K562 (cell line): ENCODE data around the gene ZNF791. TPM values are rescaled to one million over a fixed set of nuclear protein-coding genes. Genes with fewer than 3 reads are reported as not detected.

ENCODE experiments used
- ATAC-seq: fragments of 200-7000 bp; cut with Tn5 transposase; 3 replicates; pipeline ENCODE4 v1.9.1; 2020; ENCODE audit warnings: moderate library complexity
- BruUV-seq: library from RNA; stranded (reverse); fragments of 400-500 nt; replicated peaks from 2 replicates; lab custom pipeline; 2021; lab: Mats Ljungman, UMichigan
- CTCF ChIA-PET: fragments of 300-600 bp; formaldehyde crosslinking; extraction: SDS; loops from one replicate; lab custom pipeline; 2021; ENCODE audit warnings: low intra/inter-chr PET ratio; lab: Yijun Ruan, JAX
- POLR2A ChIA-PET: fragments of 300-600, 350-650 bp; sonication (Branson Sonifier 250); formaldehyde crosslinking; extraction: SDS; loops from one replicate; lab custom pipeline; 2021; ENCODE audit warnings: antibody characterized with exemption, inconsistent platforms; lab: Yijun Ruan, JAX
- DNase-seq, 4 experiments: peaks; one replicate each; pipeline versions ENCODE4 v3.0.0 to v3.0.0-alpha.2; 2011 to 2018; ENCODE audit warnings: low spot score in 3 of 4, mixed read lengths in 3 of 4; ENCODE audit errors: extremely low read depth in 1 of 4
- FAIRE-seq: peaks from 2 replicates; lab custom pipeline; 2011; peaks lifted over from hg19 to GRCh38; lab: Jason Lieb, UNC
- H2AFZ ChIP-seq: 2 replicates; pipeline ENCODE4 v1.6.0; 2011; ENCODE audit warnings: low read depth, low read length, control low read depth, inconsistent platforms
- H3K27ac ChIP-seq: fragments of 200-600 bp; 3 replicates; pipeline ENCODE4 v1.8.0; 2011; ENCODE audit warnings: low read depth, mild to moderate bottlenecking, control low read depth, inconsistent platforms, low read length, moderate library complexity, mixed read lengths; ENCODE audit errors: extremely low read depth
- H3K27me3 ChIP-seq, 2 experiments: fragments of 300-600 bp in 1 of 2; 2 replicates in 1 of 2; 3 replicates in 1 of 2; pipeline versions ENCODE4 v1.6.0 to v1.8.0; 2011; ENCODE audit warnings: inconsistent platforms in 2 of 2, low read length in 2 of 2, mild to moderate bottlenecking in 1 of 2, mixed read lengths in 1 of 2, moderate library complexity in 1 of 2; ENCODE audit not compliant: control insufficient read depth in 2 of 2, insufficient read depth in 2 of 2
- H3K36me3 ChIP-seq: fragments of 300-600 bp; 3 replicates; pipeline ENCODE4 v1.8.0; 2011; ENCODE audit warnings: mild to moderate bottlenecking, low read length, inconsistent platforms; ENCODE audit not compliant: control insufficient read depth, insufficient read depth
- H3K4me1 ChIP-seq, 2 experiments: fragments of 200-600 bp in 1 of 2; replicated peaks in 1 of 2; 2 replicates in 1 of 2; 3 replicates in 1 of 2; pipeline versions ENCODE4 v1.5.1 to v1.8.0; 2011; ENCODE audit warnings: inconsistent platforms in 2 of 2, low read length in 2 of 2, mild to moderate bottlenecking in 1 of 2, mixed read lengths in 1 of 2, moderate library complexity in 1 of 2; ENCODE audit not compliant: control insufficient read depth in 2 of 2, insufficient read depth in 2 of 2
- H3K4me2 ChIP-seq: 2 replicates; pipeline ENCODE4 v1.6.1; 2011; ENCODE audit warnings: low read length, control low read depth, inconsistent platforms, mixed read lengths; ENCODE audit not compliant: insufficient read depth
- H3K4me3 ChIP-seq: fragments of 200-600 bp; sonication (generic), shearing (Covaris generic); 2 replicates; pipeline ENCODE4 v1.5.1; 2016; ENCODE audit warnings: control low read depth, inconsistent platforms
- H3K79me2 ChIP-seq: fragments of 200-600 bp; 3 replicates; pipeline ENCODE4 v1.8.0; 2011; ENCODE audit warnings: low read length, inconsistent platforms; ENCODE audit not compliant: control insufficient read depth, insufficient read depth
- H3K9ac ChIP-seq, 2 experiments: 2 replicates each; pipeline versions ENCODE4 v1.6.0 to v1.6.1; 2011; ENCODE audit warnings: low read depth in 2 of 2, low read length in 2 of 2, control low read depth in 1 of 2, inconsistent platforms in 1 of 2, mild to moderate bottlenecking in 1 of 2, mixed read lengths in 1 of 2; ENCODE audit not compliant: insufficient read depth in 1 of 2
- H3K9me1 ChIP-seq: one replicate; pipeline ENCODE4 v1.6.0; 2011; ENCODE audit warnings: inconsistent platforms, mild to moderate bottlenecking, low read length, moderate library complexity; ENCODE audit not compliant: control insufficient read depth, insufficient read depth
- H3K9me3 ChIP-seq: replicated peaks from 2 replicates; pipeline ENCODE4 v1.5.1; 2011; ENCODE audit warnings: low read depth, low read length, inconsistent platforms; ENCODE audit not compliant: control insufficient read depth, insufficient read depth
- H4K20me1 ChIP-seq: replicated peaks from 2 replicates; pipeline ENCODE4 v1.6.1; 2011; ENCODE audit warnings: low read length, inconsistent platforms, mixed read lengths; ENCODE audit not compliant: control insufficient read depth, insufficient read depth
- BMI1 ChIP-seq: fragments of 150-350 bp; IDR thresholded peaks from 2 replicates; pipeline ENCODE4 v1.6.1; 2014; ENCODE audit warnings: low read length
- E2F1 ChIP-seq: sonication (generic); formaldehyde crosslinking; IDR thresholded peaks from 2 replicates; pipeline ENCODE4 v1.8.1; 2023; ENCODE audit warnings: mild to moderate bottlenecking, missing genetic modification reagents, moderate library complexity
- GATAD2B ChIP-seq: fragments of 450-650 bp; IDR thresholded peaks from 2 replicates; pipeline ENCODE4 v1.6.1; 2017; ENCODE audit warnings: mild to moderate bottlenecking, borderline replicate concordance
- HSF4 ChIP-seq: fragments of 250-450 bp; sonication (Bioruptor Pico); IDR thresholded peaks from 2 replicates; pipeline ENCODE4 v2.1.2; 2022; ENCODE audit warnings: mild to moderate bottlenecking, moderate library complexity, borderline replicate concordance
- KHSRP ChIP-seq: fragments of 450-650 bp; IDR thresholded peaks from 2 replicates; pipeline ENCODE4 v1.6.1; 2017
- PKNOX1 ChIP-seq: fragments of 450-650 bp; IDR thresholded peaks from 2 replicates; pipeline ENCODE4 v1.6.1; 2016
- RAD21 ChIP-seq, 2 experiments: fragments of 250-450 bp in 1 of 2; fragments of 450-650 bp in 1 of 2; sonication (Bioruptor Pico) in 1 of 2; formaldehyde crosslinking in 1 of 2; IDR thresholded peaks in 1 of 2; conservative IDR thresholded peaks in 1 of 2; 2 replicates each; pipeline versions ENCODE4 v1.4.0 to v1.8.0; 2020 to 2022; ENCODE audit warnings: mild to moderate bottlenecking in 2 of 2, moderate library complexity in 1 of 2
- SETDB1 ChIP-seq: IDR thresholded peaks from one replicate; pipeline ENCODE4 v1.6.1; 2012; ENCODE audit warnings: low read length, control low read depth, inconsistent platforms
- ZBTB33 ChIP-seq: sonication (generic); formaldehyde crosslinking; IDR thresholded peaks from 2 replicates; pipeline ENCODE4 v1.8.1; 2023; ENCODE audit warnings: mild to moderate bottlenecking, missing genetic modification reagents
- ZNF316 ChIP-seq: fragments of 450-650 bp; IDR thresholded peaks from 2 replicates; pipeline ENCODE4 v1.6.1; 2016
- ZNF398 ChIP-seq: fragments of 250-450 bp; sonication (Bioruptor Pico); IDR thresholded peaks from 2 replicates; pipeline ENCODE4 v1.8.0; 2021; ENCODE audit warnings: moderate library complexity, mild to moderate bottlenecking, inconsistent platforms
- WGBS: fragments of 100-300 bp; shearing (Covaris generic); methylation state at CpG from one replicate; pipeline ENCODE4 v1.1.6; 2016; ENCODE audit warnings: low coverage, mixed read lengths; ENCODE audit not compliant: insufficient coverage; ENCODE audit errors: missing lambda C conversion rate; 5-methylcytosine and 5-hydroxymethylcytosine counted together
- in situ Hi-C: fragments of 300-500 bp; cut with MboI; formaldehyde crosslinking; loops from 4 replicates; pipeline ENCODE4 v1.15.0; 2018; ENCODE audit warnings: inconsistent platforms, mixed read lengths
- intact Hi-C: fragments of 100-400 bp; cut with micrococcal nuclease; formaldehyde crosslinking; loops from 2 replicates; pipeline ENCODE4 v1.14.2; 2022
- polyA plus RNA-seq, 8 experiments: library from polyadenylated mRNA; depleted of rRNA in 4 of 8; stranded (reverse) in 5 of 8; unstranded in 3 of 8; fragments of >200 nt; fragmentation: Nextera tagmentation in 2 of 8; fragmentation: Illumina TruSeq in 1 of 8; extraction: Ambion mirVana in 2 of 8; extraction: Trizol in 1 of 8; gene quantifications; 2 replicates each; pipeline versions ENCODE4 v1.2.1 to v1.2.3, GENCODE V29; 2011 to 2014; ENCODE audit warnings: inconsistent platforms in 1 of 8, missing spikeins in 1 of 8
- total RNA-seq, 7 experiments: library from RNA; depleted of rRNA in 6 of 7; stranded (reverse); fragments of >200 nt in 6 of 7; fragmentation: Illumina TruSeq in 2 of 7; extraction: Trizol in 2 of 7; gene quantifications; 2 replicates each; pipeline versions ENCODE4 v1.2.1 to v1.2.3, GENCODE V29; 2011 to 2021; ENCODE audit warnings: low replicate concordance in 1 of 7

ZNF791 gene
- total and polyA plus RNA-seq, 9 of the 15 experiments (the other 6 are each of a cell fraction or from before 2014, with no cell fraction given): 7.8 to 22.7 (median 13.1) TPM

GRCh38 chr19:12596485-12596884, 14.2 kb upstream of the ZNF791 start (continued):
- no peak for TF ChIP-seq GATAD2B
- TF ChIP-seq SETDB1: no peak
- TF ChIP-seq RAD21 (CRISPR knock-in tag; conservative IDR thresholded peaks at IDR 0.05 in 1 of 2, IDR thresholded peaks at IDR 0.05 in 1 of 2): no peak
- TF ChIP-seq HSF4 (CRISPR knock-in tag): no peak
- TF ChIP-seq BMI1: no peak
- no peak for TF ChIP-seq E2F1 (CRISPR knock-in tag)
- no peak for TF ChIP-seq ZNF398 (CRISPR knock-in tag)

- Histone ChIP-seq H3K9me3 (0 out of 2 replicates have a peak, but pooled peaks cover 2% of the 10 kb centered on the region), H3K36me3 (no peaks in the 10 kb centered on the region; the same call in 2 of the 3 replicates), H3K9me1 (no peaks in the 10 kb centered on the region), H3K9ac (no peak overlapping the region), H3K4me2 (no peak overlapping the region), H3K79me2 (no peaks in the 10 kb centered on the region), H3K27me3 (no peaks in the 10 kb centered on the region), H3K4me1 (no peaks in the 10 kb centered on the region), H4K20me1 (no peaks in the 10 kb centered on the region), H3K4me3 (no peak overlapping the region), H2AFZ (no peak overlapping the region), H3K27ac (no peak overlapping the region)
- WGBS: 88% methylated on average over 34 of the region's 38 CpGs
- TF ChIP-seq ZBTB33 (CRISPR knock-in tag) (peak; percentile 49; the same call in 1 of the 2 replicates), KHSRP (no peak), PKNOX1 (peak; percentile 18; the same call in 1 of the 2 replicates), ZNF316 (0 out of 2 replicates have a peak, but pooled peaks have one; percentile 4)
- FAIRE-seq (no peak), DNase-seq (no peak), ATAC-seq (no peak)
- intact Hi-C loops (no loop called here), in situ Hi-C loops (no loop called here)
- ChIA-PET POLR2A (no interaction called here), CTCF (no interaction called here)
- no TSS peak for BruUV-seq
Measured at GRCh38 chr19:12596927-12597548, 13.7 kb upstream of the ZNF791 start.
